Transverse colon (tissue), 4 donors: ENCODE data around the gene PPARD.

Source experiments
- CTCF ChIP-seq, 5 experiments: fragments of 200-600 bp in 3 of 5; fragments of 450-650 bp in 2 of 5; sonication (generic) in 3 of 5; IDR thresholded peaks; 1 replicate in 2 of 5; 2 replicates in 3 of 5; pipeline ENCODE4 v1.5.1; 2016 to 2017; ENCODE audit warnings: antibody characterized with exemption in 5 of 5, inconsistent platforms in 3 of 5, mild to moderate bottlenecking in 2 of 5, moderate library complexity in 1 of 5
- EP300 ChIP-seq: sonication (generic); formaldehyde crosslinking; IDR thresholded peaks from one replicate; pipeline ENCODE4 v1.6.1; 2017; ENCODE audit warnings: antibody characterized with exemption, low read depth
- POLR2A ChIP-seq: fragments of 450-650 bp; IDR thresholded peaks from one replicate; pipeline ENCODE4 v1.6.1; 2016; ENCODE audit warnings: antibody characterized with exemption, mild to moderate bottlenecking, moderate library complexity
- POLR2AphosphoS5 ChIP-seq, 3 donors: sonication (generic); formaldehyde crosslinking; IDR thresholded peaks; one replicate each; pipeline ENCODE4 v1.6.1; 2016; ENCODE audit warnings: antibody characterized with exemption in 3 of 3

- TF ChIP-seq CTCF (IDR thresholded peaks at IDR 0.05) (no peak), POLR2A (no peak), POLR2AphosphoS5 (IDR thresholded peaks at IDR 0.05) (no peak), EP300 (no peak)
Observed at GRCh38 chr6:35362200-35362599, 19.8 kb downstream of the PPARD start.
